ENCODE data around the gene DPYD.

The DPYD gene

GRCh38 chr1:97680894-97681293 lies 239.9 kb downstream of the DPYD start:
- no peak for DNase-seq

- no peak for DNase-seq
Observed at GRCh38 chr1:97680470-97680869, 240.4 kb downstream of the DPYD start.

GRCh38 chr1:97677702-97678101 lies 243.1 kb downstream of the DPYD start:
- no peak for DNase-seq

GRCh38 chr1:97674517-97674916 lies 246.3 kb downstream of the DPYD start:
- DNase-seq, result no peak

- DNase-seq, result peak in 1 of 2 experiments; percentile 36
Observed at GRCh38 chr1:97668945-97669344, 251.9 kb downstream of the DPYD start.

- no peak for DNase-seq
Observed at GRCh38 chr1:97660431-97661105, 260.3 kb downstream of the DPYD start.

- DNase-seq, result no peak
Observed at GRCh38 chr1:97654876-97655585, 265.8 kb downstream of the DPYD start.

GRCh38 chr1:97651250-97651649 lies 269.6 kb downstream of the DPYD start:
- no peak for DNase-seq

- DNase-seq, result no peak
Observed at GRCh38 chr1:97649591-97649990, 271.2 kb downstream of the DPYD start.

- no peak for DNase-seq
Observed at GRCh38 chr1:97647776-97648175, 273.1 kb downstream of the DPYD start.

- no peak for DNase-seq
Observed at GRCh38 chr1:97646071-97646470, 274.8 kb downstream of the DPYD start.

GRCh38 chr1:97640677-97641076 lies 280.2 kb downstream of the DPYD start:
- no peak for DNase-seq

GRCh38 chr1:97636941-97637340 lies 283.9 kb downstream of the DPYD start:
- no peak for DNase-seq

GRCh38 chr1:97634758-97635157 lies 286.1 kb downstream of the DPYD start:
- no peak for DNase-seq

- no peak for DNase-seq
Observed at GRCh38 chr1:97632776-97633175, 288.1 kb downstream of the DPYD start.

GRCh38 chr1:97632075-97632474 lies 288.8 kb downstream of the DPYD start:
- DNase-seq, result no peak

GRCh38 chr1:97630948-97631347 lies 289.9 kb downstream of the DPYD start:
- no peak for DNase-seq

- no peak for DNase-seq
Observed at GRCh38 chr1:97630281-97630680, 290.6 kb downstream of the DPYD start.

GRCh38 chr1:97623220-97623619 lies 297.6 kb downstream of the DPYD start:
- DNase-seq, result no peak

GRCh38 chr1:97621955-97622354 lies 298.9 kb downstream of the DPYD start:
- DNase-seq, result no peak

- DNase-seq, result no peak
Observed at GRCh38 chr1:97619706-97620105, 301.1 kb downstream of the DPYD start.

- no peak for DNase-seq
Observed at GRCh38 chr1:97610748-97611147, 310.1 kb downstream of the DPYD start.

GRCh38 chr1:97610102-97610501 lies 310.7 kb downstream of the DPYD start:
- DNase-seq, result no peak

GRCh38 chr1:97608272-97608671 lies 312.6 kb downstream of the DPYD start:
- no peak for DNase-seq

GRCh38 chr1:97603776-97604175 lies 317.1 kb downstream of the DPYD start:
- no peak for DNase-seq
